ENCODE data around the gene SEMA3A. TPM values are rescaled to one million over a fixed set of nuclear protein-coding genes. Genes with fewer than 3 reads are reported as not detected.
A peak's percentile ranks its signal among the peaks of the same experiment; 100 is the strongest.
"Not testable (repeated sequence)": the region's sequence is repeated elsewhere in the genome, so short reads cannot be mapped to it uniquely, and the experiment has no call there.

The SEMA3A gene
- 29.0 TPM for polyA plus RNA-seq (2013, experiment 1 of 2)
- polyA plus RNA-seq (2013, experiment 2 of 2): 30.4 TPM

DNA sequence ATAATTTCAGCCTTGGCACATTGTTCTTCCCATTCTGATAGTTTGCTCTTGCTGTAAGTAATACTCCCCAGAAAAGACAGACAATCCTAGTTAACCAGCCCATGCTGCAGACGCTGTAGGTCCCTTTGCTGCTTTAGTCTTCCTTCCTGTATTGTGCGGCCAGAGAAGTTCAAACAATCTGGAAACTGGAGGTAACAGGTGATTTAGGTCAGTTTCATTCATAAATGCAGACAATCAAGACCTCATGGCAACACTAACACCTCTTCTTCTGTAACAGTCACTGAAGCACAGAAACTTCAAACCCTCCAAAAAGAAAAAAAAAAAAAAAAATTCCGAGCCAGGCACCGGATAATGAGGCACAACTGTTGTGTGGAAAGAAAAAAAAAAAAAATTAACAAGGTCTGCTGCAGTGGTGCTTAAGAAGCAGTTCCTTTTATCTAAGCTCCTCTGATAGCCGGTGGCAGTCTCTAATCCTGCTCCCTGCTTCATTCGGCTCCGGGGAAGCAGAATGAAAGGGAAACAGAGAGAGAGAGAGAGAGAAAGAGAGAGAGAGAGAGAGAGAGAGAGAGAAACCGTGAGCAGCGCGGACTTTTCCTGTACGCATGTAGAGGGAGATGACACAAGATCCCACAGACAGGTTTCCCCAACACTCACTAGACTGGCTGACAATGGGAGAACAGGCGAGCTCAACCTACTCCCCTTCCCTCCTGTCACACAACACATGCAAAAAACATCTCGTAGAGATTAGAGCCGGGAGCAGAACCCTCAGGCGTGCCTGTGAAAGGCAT, at the start of gene SEMA3A:
Gene SEMA3A (minus strand): TSS at position 306 of the 788 bp plus-strand sequence. CDS start 203 bp downstream, at position 103.
- peaks cover 66% of the 10 kb centered on the region for H3K4me1 ChIP-seq (ENCODE audit: insufficient read depth, low read length)
- no peaks in the 10 kb centered on the region for H3K9me3 ChIP-seq (ENCODE audit: insufficient read depth, low read depth, low read length)
- peak within 1 kb of the TSS; percentile 66 for H3K9ac ChIP-seq (ENCODE audit: low read depth, low read length)
- H3K27ac ChIP-seq (ENCODE audit: low read depth, low read length): peak within 1 kb of the TSS; percentile 59; the same call in 1 of the 2 replicates
- under 1% methylated on average over 15 of the region's 15 CpGs for whole genome bisulfite sequencing
- H3K4me3 ChIP-seq (ENCODE audit: low read length): peak within 1 kb of the TSS; percentile 67
- no peaks in the 10 kb centered on the region for H3K36me3 ChIP-seq (ENCODE audit: insufficient read depth, low read length)
- no peaks in the 10 kb centered on the region for H3K27me3 ChIP-seq (ENCODE audit: insufficient read depth, low read length)

GRCh38 chr7:84243037-84243436, 48.4 kb upstream of the SEMA3A start:
- not testable (repeated sequence) for H3K4me3 ChIP-seq (ENCODE audit: low read length); H3K27ac ChIP-seq (ENCODE audit: low read depth, low read length); H3K4me1 ChIP-seq (ENCODE audit: insufficient read depth, low read length); H3K27me3 ChIP-seq (ENCODE audit: insufficient read depth, low read length); H3K36me3 ChIP-seq (ENCODE audit: insufficient read depth, low read length); H3K9ac ChIP-seq (ENCODE audit: low read depth, low read length)
- 94% methylated on average over 5 of the region's 6 CpGs for WGBS
- H3K9me3 ChIP-seq (ENCODE audit: insufficient read depth, low read depth, low read length): peaks cover 20% of the 10 kb centered on the region

GRCh38 chr7:84238596-84238995, 44.0 kb upstream of the SEMA3A start:
- WGBS: 95% methylated on average over 6 of the region's 6 CpGs
- peaks cover 3% of the 10 kb centered on the region; the same call in 1 of the 2 replicates for H3K9me3 ChIP-seq (ENCODE audit: insufficient read depth, low read depth, low read length)
- no peaks in the 10 kb centered on the region for H3K36me3 ChIP-seq (ENCODE audit: insufficient read depth, low read length)

DNA sequence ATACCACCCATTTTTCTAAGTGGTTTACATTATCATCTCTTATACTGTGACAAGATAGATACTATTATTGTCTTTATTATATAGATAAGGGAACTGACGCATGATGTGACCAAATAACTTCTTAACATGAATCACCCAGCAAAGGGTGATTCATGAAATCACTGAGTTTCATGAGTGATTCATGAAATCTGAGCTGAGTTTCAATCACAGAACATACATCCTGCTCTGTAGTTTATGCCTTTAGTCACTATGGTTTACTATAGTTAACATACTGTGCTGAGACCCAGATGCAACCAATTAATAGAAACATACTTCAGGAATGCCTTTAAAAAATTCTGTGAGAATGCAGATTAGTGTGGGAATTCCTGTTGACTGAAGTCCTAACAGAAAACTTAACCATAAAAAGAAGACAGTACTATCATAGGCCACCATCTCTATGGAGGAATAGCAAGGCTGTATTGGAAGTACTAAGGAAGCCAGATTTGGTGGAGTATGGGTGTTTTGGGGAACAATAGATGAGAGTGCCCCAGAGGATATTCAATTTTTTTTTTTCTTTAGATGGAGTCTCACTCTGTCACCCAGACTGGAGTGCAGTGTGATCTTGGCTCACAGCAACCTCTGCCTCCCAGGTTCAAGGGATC, 43.1 kb upstream of the SEMA3A start:
- H3K27me3 ChIP-seq (ENCODE audit: insufficient read depth, low read length): no peaks in the 10 kb centered on the region
- H3K4me3 ChIP-seq (ENCODE audit: low read length): no peak overlapping the region
- H3K4me1 ChIP-seq (ENCODE audit: insufficient read depth, low read length): no peaks in the 10 kb centered on the region
- no peak overlapping the region for H3K27ac ChIP-seq (ENCODE audit: low read depth, low read length)
- WGBS: no CpG with 5 or more reads among the region's 1 CpG
- H3K36me3 ChIP-seq (ENCODE audit: insufficient read depth, low read length): no peaks in the 10 kb centered on the region
- H3K9ac ChIP-seq (ENCODE audit: low read depth, low read length): no peak overlapping the region
- no peaks in the 10 kb centered on the region for H3K9me3 ChIP-seq (ENCODE audit: insufficient read depth, low read depth, low read length)

More at GRCh38 chr7:84238596-84238995, 44.0 kb upstream of the SEMA3A start:
- Histone ChIP-seq H3K27me3 (ENCODE audit: insufficient read depth, low read length) (no peaks in the 10 kb centered on the region), H3K4me3 (ENCODE audit: low read length) (no peak overlapping the region), H3K4me1 (ENCODE audit: insufficient read depth, low read length) (no peaks in the 10 kb centered on the region), H3K27ac (ENCODE audit: low read depth, low read length) (no peak overlapping the region), H3K9ac (ENCODE audit: low read depth, low read length) (no peak overlapping the region)

DNA sequence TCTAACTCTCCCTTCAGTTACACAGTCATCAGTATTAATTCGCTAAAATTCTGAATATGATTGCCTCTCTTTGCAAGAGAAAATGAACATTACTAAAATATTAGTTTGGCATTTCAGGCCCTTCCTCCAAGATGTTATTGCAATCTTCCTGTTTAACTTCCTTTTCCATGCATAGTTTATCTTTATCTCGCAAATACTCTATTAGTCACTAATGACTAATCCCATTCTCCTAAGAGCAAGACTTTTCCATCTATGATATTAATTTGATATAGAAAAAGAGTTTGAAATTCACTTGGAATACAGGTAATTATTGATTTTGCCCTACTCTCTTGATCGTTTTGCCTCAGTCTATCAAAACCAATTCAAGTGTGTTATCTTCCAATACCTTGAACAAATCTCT, 41.8 kb upstream of the SEMA3A start:
- Histone ChIP-seq H3K9ac (ENCODE audit: low read depth, low read length) (no peak overlapping the region), H3K4me3 (ENCODE audit: low read length) (no peak overlapping the region), H3K27ac (ENCODE audit: low read depth, low read length) (no peak overlapping the region), H3K27me3 (ENCODE audit: insufficient read depth, low read length) (no peaks in the 10 kb centered on the region), H3K4me1 (ENCODE audit: insufficient read depth, low read length) (no peaks in the 10 kb centered on the region), H3K36me3 (ENCODE audit: insufficient read depth, low read length) (no peaks in the 10 kb centered on the region), H3K9me3 (ENCODE audit: insufficient read depth, low read depth, low read length) (no peaks in the 10 kb centered on the region)
- 98% methylated on average over 3 of the region's 3 CpGs for WGBS

DNA sequence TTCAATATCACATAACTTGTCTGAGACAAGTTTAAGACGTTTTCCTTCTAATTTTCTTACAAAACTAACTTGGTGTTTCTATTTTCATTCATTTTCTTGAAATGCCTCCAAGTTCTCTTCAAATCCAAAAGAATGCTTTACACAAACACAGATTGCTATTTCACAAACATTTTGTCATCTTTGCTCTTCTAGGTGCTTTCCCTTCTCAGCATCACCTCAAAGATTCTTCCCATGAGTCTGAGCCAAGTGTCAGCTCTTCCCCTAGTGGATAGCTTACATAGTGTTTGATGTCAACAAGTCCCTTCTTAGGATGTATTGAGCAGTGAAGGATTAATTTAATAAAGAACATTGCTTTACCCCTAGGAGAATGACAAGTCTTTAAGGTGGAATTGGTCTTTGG, 38.1 kb upstream of the SEMA3A start:
- Histone ChIP-seq H3K36me3 (ENCODE audit: insufficient read depth, low read length) (no peaks in the 10 kb centered on the region), H3K27ac (ENCODE audit: low read depth, low read length) (no peak overlapping the region), H3K4me1 (ENCODE audit: insufficient read depth, low read length) (peaks cover 34% of the 10 kb centered on the region), H3K9ac (ENCODE audit: low read depth, low read length) (no peak overlapping the region), H3K27me3 (ENCODE audit: insufficient read depth, low read length) (no peaks in the 10 kb centered on the region), H3K4me3 (ENCODE audit: low read length) (no peak overlapping the region), H3K9me3 (ENCODE audit: insufficient read depth, low read depth, low read length) (no peaks in the 10 kb centered on the region)
- WGBS: 86% methylated on average over 1 of the region's 1 CpG

DNA sequence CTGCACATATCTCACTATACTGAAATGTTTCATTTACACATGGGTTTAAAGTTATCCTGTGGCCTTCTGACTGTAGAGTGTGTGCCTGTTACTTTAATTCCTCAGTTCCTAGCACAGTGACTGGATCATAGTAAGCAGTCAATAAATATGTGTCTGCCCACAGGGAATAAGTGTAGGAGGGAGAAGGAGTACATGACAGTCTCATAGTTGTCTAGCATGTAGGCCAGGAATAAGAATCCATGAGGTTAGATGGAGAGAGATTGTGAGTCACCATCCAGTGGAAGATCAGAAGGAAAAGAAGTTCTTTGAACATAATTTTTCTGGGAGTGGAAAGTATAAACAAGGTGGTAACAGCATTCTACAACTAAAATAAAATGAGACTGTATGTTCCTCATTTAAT, 36.6 kb upstream of the SEMA3A start:
- Histone ChIP-seq H3K9me3 (ENCODE audit: insufficient read depth, low read depth, low read length) (no peaks in the 10 kb centered on the region), H3K4me3 (ENCODE audit: low read length) (no peak overlapping the region), H3K27me3 (ENCODE audit: insufficient read depth, low read length) (no peaks in the 10 kb centered on the region), H3K9ac (ENCODE audit: low read depth, low read length) (no peak overlapping the region), H3K4me1 (ENCODE audit: insufficient read depth, low read length) (peaks cover 44% of the 10 kb centered on the region), H3K27ac (ENCODE audit: low read depth, low read length) (no peak overlapping the region), H3K36me3 (ENCODE audit: insufficient read depth, low read length) (no peaks in the 10 kb centered on the region)

DNA sequence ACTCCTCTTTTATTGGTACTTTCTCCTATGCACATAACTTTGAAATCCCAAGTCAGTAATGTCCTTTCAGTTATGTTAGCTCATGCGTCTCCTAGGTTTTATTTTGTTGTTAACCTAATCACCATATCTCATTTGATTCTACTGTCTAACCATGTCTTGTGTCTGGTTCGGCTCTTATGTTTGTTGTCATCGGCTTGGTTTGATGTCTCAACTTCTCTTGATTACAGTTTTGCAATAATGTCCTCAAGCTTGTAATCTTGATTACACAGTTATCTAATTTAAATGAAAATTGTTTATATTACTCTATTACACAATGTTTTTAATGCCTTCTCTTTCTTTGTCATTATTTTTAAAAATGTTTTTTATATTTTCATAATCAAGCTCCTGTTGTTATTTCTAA, 35.9 kb upstream of the SEMA3A start:
- no peak overlapping the region for H3K9ac ChIP-seq (ENCODE audit: low read depth, low read length)
- H3K9me3 ChIP-seq (ENCODE audit: insufficient read depth, low read depth, low read length): no peaks in the 10 kb centered on the region
- H3K4me3 ChIP-seq (ENCODE audit: low read length): no peak overlapping the region
- H3K36me3 ChIP-seq (ENCODE audit: insufficient read depth, low read length): no peaks in the 10 kb centered on the region
- peaks cover 50% of the 10 kb centered on the region for H3K4me1 ChIP-seq (ENCODE audit: insufficient read depth, low read length)
- WGBS: 96% methylated on average over 3 of the region's 3 CpGs
- no peak overlapping the region for H3K27ac ChIP-seq (ENCODE audit: low read depth, low read length)
- H3K27me3 ChIP-seq (ENCODE audit: insufficient read depth, low read length): no peaks in the 10 kb centered on the region

DNA sequence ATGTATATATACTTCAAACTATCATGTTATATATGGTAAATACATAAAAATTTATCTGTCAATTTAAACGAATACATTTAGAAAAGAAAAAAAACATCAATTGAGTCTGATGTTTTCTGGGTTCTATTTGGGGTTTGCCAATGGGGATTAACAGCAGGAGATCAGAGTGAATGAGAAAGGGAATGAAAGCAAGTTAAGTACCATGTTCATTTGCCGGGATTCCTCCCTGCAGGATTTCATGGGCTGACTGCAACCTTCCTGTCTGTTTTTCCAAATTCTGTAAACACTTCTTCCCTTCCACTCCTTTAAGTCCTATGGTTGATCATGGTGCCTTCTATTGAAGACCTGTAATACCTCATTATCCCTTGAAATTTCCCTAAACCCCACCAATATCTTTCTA, 33.9 kb upstream of the SEMA3A start:
- H3K4me3 ChIP-seq (ENCODE audit: low read length): 0 out of 2 replicates have a peak overlapping the region, but pooled peaks have one; percentile 6
- peak overlapping the region; percentile 93 for H3K27ac ChIP-seq (ENCODE audit: low read depth, low read length)
- 0% methylated on average over 1 of the region's 2 CpGs for WGBS
- peak overlapping the region; percentile 44 for H3K9ac ChIP-seq (ENCODE audit: low read depth, low read length)
- H3K9me3 ChIP-seq (ENCODE audit: insufficient read depth, low read depth, low read length): no peaks in the 10 kb centered on the region
- H3K4me1 ChIP-seq (ENCODE audit: insufficient read depth, low read length): peaks cover 55% of the 10 kb centered on the region
- no peaks in the 10 kb centered on the region for H3K27me3 ChIP-seq (ENCODE audit: insufficient read depth, low read length)
- no peaks in the 10 kb centered on the region for H3K36me3 ChIP-seq (ENCODE audit: insufficient read depth, low read length)

DNA sequence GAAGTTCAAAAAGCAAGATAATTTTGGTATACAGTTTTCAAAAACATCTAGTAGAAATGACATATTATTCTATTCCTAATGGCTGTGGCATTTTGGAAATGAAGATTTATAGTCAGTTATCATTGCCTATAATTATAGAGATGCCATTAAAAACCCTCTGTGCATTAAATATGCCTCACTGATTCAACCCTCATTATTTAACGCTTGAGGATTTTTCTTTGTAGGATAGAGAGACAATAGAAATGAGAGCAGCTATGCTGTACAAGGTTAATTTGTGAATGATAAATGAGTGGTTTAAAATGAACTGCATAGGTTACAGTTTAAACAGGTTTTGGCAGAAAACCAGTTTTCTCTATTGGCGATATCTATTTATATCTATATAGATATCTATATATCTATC, 32.2 kb upstream of the SEMA3A start:
- H3K36me3 ChIP-seq (ENCODE audit: insufficient read depth, low read length): no peaks in the 10 kb centered on the region
- peaks cover 55% of the 10 kb centered on the region for H3K4me1 ChIP-seq (ENCODE audit: insufficient read depth, low read length)
- WGBS: 100% methylated on average over 1 of the region's 2 CpGs
- no peaks in the 10 kb centered on the region for H3K9me3 ChIP-seq (ENCODE audit: insufficient read depth, low read depth, low read length)
- no peak overlapping the region for H3K9ac ChIP-seq (ENCODE audit: low read depth, low read length)
- no peaks in the 10 kb centered on the region for H3K27me3 ChIP-seq (ENCODE audit: insufficient read depth, low read length)
- no peak overlapping the region for H3K27ac ChIP-seq (ENCODE audit: low read depth, low read length)
- no peak overlapping the region for H3K4me3 ChIP-seq (ENCODE audit: low read length)

- H3K27ac ChIP-seq (ENCODE audit: low read depth, low read length): no peak overlapping the region
- no peak overlapping the region for H3K9ac ChIP-seq (ENCODE audit: low read depth, low read length)
- 96% methylated on average over 2 of the region's 2 CpGs for WGBS
- peaks cover 7% of the 10 kb centered on the region for H3K9me3 ChIP-seq (ENCODE audit: insufficient read depth, low read depth, low read length)
- no peaks in the 10 kb centered on the region for H3K36me3 ChIP-seq (ENCODE audit: insufficient read depth, low read length)
- no peaks in the 10 kb centered on the region for H3K27me3 ChIP-seq (ENCODE audit: insufficient read depth, low read length)
- H3K4me1 ChIP-seq (ENCODE audit: insufficient read depth, low read length): peaks cover 39% of the 10 kb centered on the region
- no peak overlapping the region for H3K4me3 ChIP-seq (ENCODE audit: low read length)
These were observed 29.9 kb upstream of the SEMA3A start for GRCh38 chr7:84224505-84224904.
